HAP-1 (cell line): Measurements from ENCODE around the gene ULK3.

Experiments used
- DNase-seq, 2 experiments: peaks; one replicate each; pipeline ENCODE4 v3.0.0-alpha.2; 2016 to 2020; ENCODE audit warnings: low spot score in 2 of 2
- H3K27me3 ChIP-seq: fragments of 250-450 bp; sonication (Bioruptor Pico); 2 replicates; pipeline ENCODE4 v1.5.1; 2020; ENCODE audit warnings: low read depth, mild to moderate bottlenecking, moderate library complexity
- H3K36me3 ChIP-seq: fragments of 250-450 bp; sonication (Bioruptor Pico); replicated peaks from 2 replicates; pipeline ENCODE4 v1.5.1; 2020; ENCODE audit warnings: mild to moderate bottlenecking
- H3K4me1 ChIP-seq: fragments of 250-450 bp; sonication (Bioruptor Pico); 2 replicates; pipeline ENCODE4 v1.5.1; 2020; ENCODE audit warnings: mild to moderate bottlenecking
- H3K4me3 ChIP-seq: fragments of 250-450 bp; sonication (Bioruptor Pico); 2 replicates; pipeline ENCODE4 v1.5.1; 2020; ENCODE audit warnings: mild to moderate bottlenecking, moderate library complexity
- H3K9me3 ChIP-seq: fragments of 250-450 bp; sonication (Bioruptor Pico); 2 replicates; pipeline ENCODE4 v1.5.1; 2020; ENCODE audit warnings: mild to moderate bottlenecking, moderate library complexity
- in situ Hi-C: fragments of 300-500 bp; cut with MboI; formaldehyde crosslinking; loops from 3 replicates; pipeline ENCODE4 v1.14.3; 2020; ENCODE audit warnings: low sequenced_read_pairs, inconsistent platforms, mixed read lengths

The ULK3 gene

GRCh38 chr15:74841891-74842373, 1.0 kb downstream of the ULK3 start:
- Histone ChIP-seq H3K4me1 (peaks cover 17% of the 10 kb centered on the region), H3K9me3 (no peaks in the 10 kb centered on the region), H3K4me3 (peak overlapping the region; percentile 89), H3K27me3 (no peaks in the 10 kb centered on the region), H3K36me3 (peaks cover 61% of the 10 kb centered on the region)
- in situ Hi-C loops = no loop called here
- peak in 1 of 2 experiments; percentile 42 for DNase-seq

- no peak for DNase-seq
- no peak overlapping the region for H3K4me3 ChIP-seq
- H3K36me3 ChIP-seq = peaks cover 56% of the 10 kb centered on the region
- H3K27me3 ChIP-seq = no peaks in the 10 kb centered on the region
- in situ Hi-C loops = no loop called here
- H3K9me3 ChIP-seq = no peaks in the 10 kb centered on the region
- peaks cover 17% of the 10 kb centered on the region for H3K4me1 ChIP-seq
Measured at GRCh38 chr15:74840851-74841775, 1.8 kb downstream of the ULK3 start.

- no peaks in the 10 kb centered on the region for H3K9me3 ChIP-seq
- peaks cover 52% of the 10 kb centered on the region for H3K36me3 ChIP-seq
- in situ Hi-C loops = no loop called here
- H3K4me3 ChIP-seq = no peak overlapping the region
- no peaks in the 10 kb centered on the region for H3K27me3 ChIP-seq
- no peak for DNase-seq
- peaks cover 17% of the 10 kb centered on the region for H3K4me1 ChIP-seq
Measured at GRCh38 chr15:74839526-74840395, 3.2 kb downstream of the ULK3 start.

GRCh38 chr15:74838746-74839525, 4.0 kb downstream of the ULK3 start:
- Histone ChIP-seq H3K36me3 (peaks cover 43% of the 10 kb centered on the region), H3K4me3 (no peak overlapping the region), H3K9me3 (no peaks in the 10 kb centered on the region), H3K4me1 (peaks cover 14% of the 10 kb centered on the region), H3K27me3 (no peaks in the 10 kb centered on the region)
- in situ Hi-C loops = no loop called here
- DNase-seq = no peak

GRCh38 chr15:74838137-74838516, 4.8 kb downstream of the ULK3 start:
- Histone ChIP-seq H3K27me3 (no peaks in the 10 kb centered on the region), H3K36me3 (peaks cover 37% of the 10 kb centered on the region), H3K9me3 (no peaks in the 10 kb centered on the region), H3K4me1 (peaks cover 6% of the 10 kb centered on the region), H3K4me3 (no peak overlapping the region)
- in situ Hi-C loops = no loop called here
- no peak for DNase-seq

- Histone ChIP-seq H3K9me3 (no peaks in the 10 kb centered on the region), H3K4me1 (peaks cover 6% of the 10 kb centered on the region), H3K36me3 (peaks cover 37% of the 10 kb centered on the region), H3K4me3 (no peak overlapping the region), H3K27me3 (no peaks in the 10 kb centered on the region)
- no peak for DNase-seq
- in situ Hi-C loops = no loop called here
Measured at GRCh38 chr15:74837482-74838136, 5.3 kb downstream of the ULK3 start.

GRCh38 chr15:74836846-74837245, 6.1 kb downstream of the ULK3 start:
- H3K36me3 ChIP-seq = peaks cover 37% of the 10 kb centered on the region
- no peak overlapping the region for H3K4me3 ChIP-seq
- H3K27me3 ChIP-seq = no peaks in the 10 kb centered on the region
- H3K4me1 ChIP-seq = peaks cover 2% of the 10 kb centered on the region
- H3K9me3 ChIP-seq = no peaks in the 10 kb centered on the region
- in situ Hi-C loops = no loop called here
- no peak for DNase-seq

- no peaks in the 10 kb centered on the region for H3K9me3 ChIP-seq
- DNase-seq = peak; percentile 87 to 95
- in situ Hi-C loops = no loop called here
- peaks cover 3% of the 10 kb centered on the region; the same call in 1 of the 2 replicates for H3K27me3 ChIP-seq
- no peak overlapping the region for H3K4me3 ChIP-seq
- peaks cover 28% of the 10 kb centered on the region for H3K36me3 ChIP-seq
- H3K4me1 ChIP-seq = no peaks in the 10 kb centered on the region
Measured at GRCh38 chr15:74835312-74835823, 7.6 kb downstream of the ULK3 start.

- Histone ChIP-seq H3K9me3 (no peaks in the 10 kb centered on the region), H3K4me1 (no peaks in the 10 kb centered on the region), H3K4me3 (no peak overlapping the region), H3K36me3 (peaks cover 10% of the 10 kb centered on the region), H3K27me3 (peaks cover 17% of the 10 kb centered on the region)
- in situ Hi-C loops = no loop called here
- DNase-seq = no peak
Measured at GRCh38 chr15:74833376-74834107, 9.4 kb downstream of the ULK3 start.

- H3K4me1 ChIP-seq = no peaks in the 10 kb centered on the region
- in situ Hi-C loops = no loop called here
- peaks cover 7% of the 10 kb centered on the region for H3K36me3 ChIP-seq
- peaks cover 24% of the 10 kb centered on the region for H3K27me3 ChIP-seq
- H3K4me3 ChIP-seq = no peak overlapping the region
- DNase-seq = no peak
- H3K9me3 ChIP-seq = no peaks in the 10 kb centered on the region
Measured at GRCh38 chr15:74832826-74833225, 10.1 kb downstream of the ULK3 start.

GRCh38 chr15:74831813-74832495, 11.0 kb downstream of the ULK3 start:
- peaks cover 7% of the 10 kb centered on the region for H3K36me3 ChIP-seq
- peaks cover 33% of the 10 kb centered on the region for H3K27me3 ChIP-seq
- in situ Hi-C loops = no loop called here
- no peaks in the 10 kb centered on the region for H3K4me1 ChIP-seq
- no peak for DNase-seq
- H3K4me3 ChIP-seq = no peak overlapping the region
- H3K9me3 ChIP-seq = no peaks in the 10 kb centered on the region

GRCh38 chr15:74830868-74831267, 12.1 kb downstream of the ULK3 start:
- no peaks in the 10 kb centered on the region for H3K4me1 ChIP-seq
- in situ Hi-C loops = no loop called here

More at GRCh38 chr15:74830868-74831267, 12.1 kb downstream of the ULK3 start:
- DNase-seq = no peak
- no peaks in the 10 kb centered on the region for H3K9me3 ChIP-seq
- H3K27me3 ChIP-seq = peaks cover 41% of the 10 kb centered on the region
- peaks cover 5% of the 10 kb centered on the region for H3K36me3 ChIP-seq
- H3K4me3 ChIP-seq = no peak overlapping the region
